Esophagus muscularis mucosa (tissue), 4 donors: Measurements from ENCODE around the gene DNAH17. TPM values are rescaled to one million over a fixed set of nuclear protein-coding genes. Genes with fewer than 3 reads are reported as not detected.
A peak's percentile ranks its signal among the peaks of the same experiment; 100 is the strongest.

Experiments used
- DNase-seq: peaks from one replicate; pipeline ENCODE4 v3.0.0-alpha.2; 2017; ENCODE audit errors: extremely low spot score
- H3K27ac ChIP-seq, 4 donors: fragments of 200-600 bp; sonication (generic); replicated peaks in 1 of 4; 1 replicate in 3 of 4; 2 replicates in 1 of 4; pipeline ENCODE4 v1.5.1; 2016 to 2019; ENCODE audit warnings: mild to moderate bottlenecking in 1 of 4
- H3K27me3 ChIP-seq, 4 donors: fragments of 200-600 bp; sonication (generic); one replicate each; pipeline versions ENCODE4 v1.5.1 to v1.6.0; 2016 to 2019
- H3K36me3 ChIP-seq, 4 donors: fragments of 200-600 bp; sonication (generic); one replicate each; pipeline ENCODE4 v1.5.1; 2016 to 2019
- H3K4me1 ChIP-seq, 4 donors: fragments of 200-600 bp; sonication (generic); one replicate each; pipeline ENCODE4 v1.5.1; 2016 to 2019
- H3K4me3 ChIP-seq, 4 donors: fragments of 200-600 bp; sonication (generic); 1 replicate in 2 of 4; 2 replicates in 2 of 4; pipeline ENCODE4 v1.5.1; 2016 to 2019; ENCODE audit warnings: mild to moderate bottlenecking in 4 of 4, moderate library complexity in 1 of 4
- H3K9me3 ChIP-seq, 4 donors: fragments of 200-600 bp; sonication (generic); 1 replicate in 3 of 4; 2 replicates in 1 of 4; pipeline ENCODE4 v1.5.1; 2016 to 2019
- CTCF ChIP-seq, 3 experiments: fragments of 200-600 bp in 2 of 3; fragments of 450-650 bp in 1 of 3; sonication (generic) in 2 of 3; IDR thresholded peaks; one replicate each; pipeline ENCODE4 v1.5.1; 2017 to 2019; ENCODE audit warnings: antibody characterized with exemption in 3 of 3, mild to moderate bottlenecking in 2 of 3, moderate library complexity in 1 of 3
- EP300 ChIP-seq: sonication (generic); formaldehyde crosslinking; IDR thresholded peaks from one replicate; pipeline ENCODE4 v1.6.1; 2017; ENCODE audit warnings: antibody characterized with exemption
- POLR2A ChIP-seq: fragments of 450-650 bp; IDR thresholded peaks from one replicate; pipeline ENCODE4 v1.6.1; 2017; ENCODE audit warnings: antibody characterized with exemption, moderate library complexity, mild to moderate bottlenecking, low read depth
- POLR2AphosphoS5 ChIP-seq, 2 donors: sonication (generic); formaldehyde crosslinking; IDR thresholded peaks; one replicate each; pipeline ENCODE4 v1.6.1; 2017; ENCODE audit warnings: antibody characterized with exemption in 2 of 2
- WGBS: methylation state at CpG from one replicate; pipeline ENCODE4 v1.1.5; 2018; 5-methylcytosine and 5-hydroxymethylcytosine counted together
- intact Hi-C: fragments of 100-400 bp; cut with DNase I; formaldehyde crosslinking; loops from one replicate; pipeline ENCODE4 v1.15.1; 2023
- total RNA-seq, 4 donors: library from RNA; depleted of rRNA; stranded (reverse); fragments of >200 nt; gene quantifications; one replicate each; pipeline versions ENCODE4 v1.1.0 to v1.2.1, GENCODE V29; 2016

The DNAH17 gene
- total RNA-seq, 4 donors from 2014 or later: not detected

GRCh38 chr17:78391051-78391431 lies 186.2 kb downstream of the DNAH17 start:
- WGBS: 96% methylated on average over 11 of the region's 11 CpGs
- no peak for DNase-seq
- no peaks in the 10 kb centered on the region for H3K9me3 ChIP-seq

GRCh38 chr17:78390241-78391050 lies 186.8 kb downstream of the DNAH17 start:
- no peak for TF ChIP-seq CTCF (IDR thresholded peaks at IDR 0.05)
- peak; percentile 66 for TF ChIP-seq EP300
- TF ChIP-seq POLR2A: no peak
- no peak for TF ChIP-seq POLR2AphosphoS5 (IDR thresholded peaks at IDR 0.05)
- H3K9me3 ChIP-seq: no peaks in the 10 kb centered on the region
- peaks cover 70 to 82% (median 75%) of the 10 kb centered on the region in 4 donors for H3K4me1 ChIP-seq
- peaks cover 0 to 29% (median 14%) of the 10 kb centered on the region in 4 donors for H3K36me3 ChIP-seq
- H3K27me3 ChIP-seq: no peaks in the 10 kb centered on the region
- H3K4me3 ChIP-seq: no peak overlapping the region
- intact Hi-C loops: no loop called here
- DNase-seq: no peak
- peak overlapping the region in 2 of 4 donors; percentile 23 to 91 for H3K27ac ChIP-seq
- WGBS: 39% methylated on average over 15 of the region's 15 CpGs

More at GRCh38 chr17:78391051-78391431, 186.2 kb downstream of the DNAH17 start:
- Histone ChIP-seq H3K36me3 (peaks cover 0 to 35% (median 15%) of the 10 kb centered on the region in 4 donors), H3K27me3 (no peaks in the 10 kb centered on the region), H3K27ac (peak overlapping the region in 2 of 4 donors; percentile 0 to 91), H3K4me1 (peaks cover 65 to 79% (median 73%) of the 10 kb centered on the region in 4 donors), H3K4me3 (no peak overlapping the region)
- no peak for TF ChIP-seq CTCF (IDR thresholded peaks at IDR 0.05)
- TF ChIP-seq EP300: no peak
- intact Hi-C loops: no loop called here

GRCh38 chr17:78387977-78388941 lies 188.9 kb downstream of the DNAH17 start:
- H3K9me3 ChIP-seq: no peaks in the 10 kb centered on the region
- H3K27ac ChIP-seq: peak overlapping the region; percentile 65 to 91 (median 78)
- 46% methylated on average over 9 of the region's 10 CpGs for WGBS
- peaks cover 81 to 93% (median 91%) of the 10 kb centered on the region in 4 donors for H3K4me1 ChIP-seq
- TF ChIP-seq POLR2AphosphoS5 (IDR thresholded peaks at IDR 0.05): peak; percentile 19 to 36
- no peak for TF ChIP-seq EP300
- no peak for TF ChIP-seq POLR2A
- H3K27me3 ChIP-seq: no peaks in the 10 kb centered on the region
- no peak for DNase-seq
- H3K36me3 ChIP-seq: peaks cover 0 to 10% (median under 1%) of the 10 kb centered on the region in 4 donors
- H3K4me3 ChIP-seq: no peak overlapping the region
- intact Hi-C loops: no loop called here

- 74% methylated on average over 23 of the region's 23 CpGs for WGBS
- H3K36me3 ChIP-seq: peaks cover 0 to 7% (median 0%) of the 10 kb centered on the region in 4 donors
- no peak for DNase-seq
- intact Hi-C loops: no loop called here
- H3K4me1 ChIP-seq: peaks cover 94 to 100% (median 96%) of the 10 kb centered on the region in 4 donors
- H3K27ac ChIP-seq: peak overlapping the region; percentile 63 to 91 (median 72)
- H3K9me3 ChIP-seq: no peaks in the 10 kb centered on the region
- H3K4me3 ChIP-seq: no peak overlapping the region
- no peak for TF ChIP-seq EP300
- TF ChIP-seq POLR2A: no peak
- no peak for TF ChIP-seq CTCF (IDR thresholded peaks at IDR 0.05)
- no peak for TF ChIP-seq POLR2AphosphoS5 (IDR thresholded peaks at IDR 0.05)
- no peaks in the 10 kb centered on the region for H3K27me3 ChIP-seq
These were observed 192.6 kb downstream of the DNAH17 start for GRCh38 chr17:78384479-78385175.
